GM18502 (cell line): ENCODE results near the gene SPATA20.

Experiments used
- ATAC-seq: cut with Tn5 transposase; IDR thresholded peaks from one replicate; pipeline ENCODE4 v1.9.1; 2021; ENCODE audit warnings: mild to moderate bottlenecking; ENCODE audit not compliant: unreplicated experiment, poor library complexity

SPATA20 gene

GRCh38 chr17:50573866-50574611 is 27.1 kb downstream of the SPATA20 start:
- no peak for ATAC-seq

GRCh38 chr17:50575581-50576210 is 28.7 kb downstream of the SPATA20 start:
- no peak for ATAC-seq

GRCh38 chr17:50576864-50577263 is 29.9 kb downstream of the SPATA20 start:
- no peak for ATAC-seq

- no peak for ATAC-seq
Observed at GRCh38 chr17:50577451-50577954, 30.5 kb downstream of the SPATA20 start.

GRCh38 chr17:50578173-50578572 is 31.2 kb downstream of the SPATA20 start:
- no peak for ATAC-seq

GRCh38 chr17:50579399-50579798 is 32.4 kb downstream of the SPATA20 start:
- ATAC-seq: no peak

- no peak for ATAC-seq
Observed at GRCh38 chr17:50580646-50581045, 33.7 kb downstream of the SPATA20 start.

- ATAC-seq: no peak
Observed at GRCh38 chr17:50581316-50581715, 34.3 kb downstream of the SPATA20 start.

- no peak for ATAC-seq
Observed at GRCh38 chr17:50582741-50583140, 35.8 kb downstream of the SPATA20 start.

GRCh38 chr17:50583641-50584040 is 36.7 kb downstream of the SPATA20 start:
- ATAC-seq: no peak

GRCh38 chr17:50584116-50584515 is 37.1 kb downstream of the SPATA20 start:
- ATAC-seq: no peak

- ATAC-seq: no peak
Observed at GRCh38 chr17:50584749-50585148, 37.8 kb downstream of the SPATA20 start.

- ATAC-seq: no peak
Observed at GRCh38 chr17:50585346-50585745, 38.4 kb downstream of the SPATA20 start.

- ATAC-seq: no peak
Observed at GRCh38 chr17:50585891-50586290, 38.9 kb downstream of the SPATA20 start.

GRCh38 chr17:50586421-50587247 is 39.7 kb downstream of the SPATA20 start:
- no peak for ATAC-seq

GRCh38 chr17:50587571-50587970 is 40.6 kb downstream of the SPATA20 start:
- no peak for ATAC-seq

- ATAC-seq: no peak
Observed at GRCh38 chr17:50588391-50589049, 41.5 kb downstream of the SPATA20 start.

GRCh38 chr17:50589095-50589705 is 42.2 kb downstream of the SPATA20 start:
- no peak for ATAC-seq

- ATAC-seq: no peak
Observed at GRCh38 chr17:50590946-50591737, 44.2 kb downstream of the SPATA20 start.
